C4-2B (cell line): ENCODE results near the gene RFTN1.

ENCODE experiments used
- ZFX ChIP-seq: fragments of 450-650 bp; IDR thresholded peaks from 2 replicates; pipeline ENCODE4 v1.6.1; 2017
- TF ChIP-seq, protein P1 (sequence below): fragments of 450-650 bp; conservative IDR thresholded peaks from 2 replicates; pipeline ENCODE4 v1.5.1; 2017; ENCODE audit warnings: mild to moderate bottlenecking

DNA sequence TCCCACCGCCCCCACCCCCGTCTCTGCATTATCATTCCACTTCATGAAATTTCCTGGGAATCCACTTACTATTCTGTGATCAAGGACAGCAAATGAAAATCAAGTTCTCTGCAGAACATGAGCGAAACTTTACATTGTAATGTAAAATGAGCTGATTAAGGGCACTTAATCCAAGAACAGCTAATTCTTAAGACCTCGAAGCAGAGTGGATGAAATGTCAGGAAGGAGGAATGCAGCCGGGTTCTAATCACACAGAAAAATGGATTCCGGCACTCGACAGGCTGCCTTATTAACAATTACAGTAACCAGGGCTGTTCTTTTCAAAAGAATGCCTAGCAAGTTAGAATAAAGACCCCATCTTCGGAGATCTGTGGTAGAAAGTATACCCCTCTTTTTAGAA, 57.5 kb downstream of the RFTN1 start:
- TF ChIP-seq, protein P1, sequence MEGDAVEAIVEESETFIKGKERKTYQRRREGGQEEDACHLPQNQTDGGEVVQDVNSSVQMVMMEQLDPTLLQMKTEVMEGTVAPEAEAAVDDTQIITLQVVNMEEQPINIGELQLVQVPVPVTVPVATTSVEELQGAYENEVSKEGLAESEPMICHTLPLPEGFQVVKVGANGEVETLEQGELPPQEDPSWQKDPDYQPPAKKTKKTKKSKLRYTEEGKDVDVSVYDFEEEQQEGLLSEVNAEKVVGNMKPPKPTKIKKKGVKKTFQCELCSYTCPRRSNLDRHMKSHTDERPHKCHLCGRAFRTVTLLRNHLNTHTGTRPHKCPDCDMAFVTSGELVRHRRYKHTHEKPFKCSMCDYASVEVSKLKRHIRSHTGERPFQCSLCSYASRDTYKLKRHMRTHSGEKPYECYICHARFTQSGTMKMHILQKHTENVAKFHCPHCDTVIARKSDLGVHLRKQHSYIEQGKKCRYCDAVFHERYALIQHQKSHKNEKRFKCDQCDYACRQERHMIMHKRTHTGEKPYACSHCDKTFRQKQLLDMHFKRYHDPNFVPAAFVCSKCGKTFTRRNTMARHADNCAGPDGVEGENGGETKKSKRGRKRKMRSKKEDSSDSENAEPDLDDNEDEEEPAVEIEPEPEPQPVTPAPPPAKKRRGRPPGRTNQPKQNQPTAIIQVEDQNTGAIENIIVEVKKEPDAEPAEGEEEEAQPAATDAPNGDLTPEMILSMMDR: no peak
- TF ChIP-seq ZFX: no peak
